Sigmoid colon (tissue), 7 donors: ENCODE measurements around the gene DMRT1. TPM values are rescaled to one million over a fixed set of nuclear protein-coding genes. Genes with fewer than 3 reads are reported as not detected.

ENCODE experiments used
- DNase-seq: peaks from one replicate; pipeline ENCODE4 v3.0.0-alpha.2; 2019
- H3K27ac ChIP-seq, 4 donors: fragments of 200-600 bp; sonication (generic); one replicate each; pipeline ENCODE4 v1.5.1; 2016 to 2019; ENCODE audit warnings: mild to moderate bottlenecking in 1 of 4
- H3K27me3 ChIP-seq, 3 donors: fragments of 200-600 bp; sonication (generic); one replicate each; pipeline ENCODE4 v1.5.1; 2019; ENCODE audit warnings: mild to moderate bottlenecking in 1 of 3
- H3K36me3 ChIP-seq, 4 donors: fragments of 200-600 bp; sonication (generic); one replicate each; pipeline ENCODE4 v1.5.1; 2016 to 2019
- H3K4me1 ChIP-seq, 4 donors: fragments of 200-600 bp; sonication (generic); one replicate each; pipeline ENCODE4 v1.5.1; 2017 to 2019
- H3K4me3 ChIP-seq, 4 donors: fragments of 200-600 bp; sonication (generic); one replicate each; pipeline ENCODE4 v1.5.1; 2017 to 2019; ENCODE audit warnings: mild to moderate bottlenecking in 2 of 4, moderate library complexity in 1 of 4
- H3K9me3 ChIP-seq, 4 donors: fragments of 200-600 bp in 3 of 4; sonication (generic) in 3 of 4; one replicate each; pipeline versions ENCODE4 v1.5.1 to v1.6.1; 2013 to 2019
- CTCF ChIP-seq, 4 experiments: fragments of 450-650 bp in 3 of 4; fragments of 200-600 bp in 1 of 4; IDR thresholded peaks; one replicate each; pipeline ENCODE4 v1.5.1; 2016 to 2019; ENCODE audit warnings: antibody characterized with exemption in 4 of 4, mild to moderate bottlenecking in 3 of 4, moderate library complexity in 2 of 4
- EP300 ChIP-seq, 4 donors: sonication (generic); formaldehyde crosslinking; IDR thresholded peaks; one replicate each; pipeline ENCODE4 v1.6.1; 2017; ENCODE audit warnings: antibody characterized with exemption in 4 of 4
- POLR2A ChIP-seq, 2 donors: fragments of 450-650 bp; IDR thresholded peaks; one replicate each; pipeline ENCODE4 v1.6.1; 2016; ENCODE audit warnings: antibody characterized with exemption in 2 of 2, mild to moderate bottlenecking in 2 of 2, moderate library complexity in 2 of 2
- POLR2AphosphoS5 ChIP-seq, 4 donors: sonication (generic); formaldehyde crosslinking; IDR thresholded peaks; one replicate each; pipeline ENCODE4 v1.6.1; 2017; ENCODE audit warnings: antibody characterized with exemption in 4 of 4
- WGBS, 2 donors: extraction: QIAGEN DNeasy Blood & Tissue Kit; methylation state at CpG; one replicate each; pipeline ENCODE4 v1.1.7; 2013; 5-methylcytosine and 5-hydroxymethylcytosine counted together
- intact Hi-C: fragments of 100-400 bp; cut with DNase I; formaldehyde crosslinking; loops from one replicate; pipeline ENCODE4 v1.15.1; 2023
- polyA plus RNA-seq, 3 donors: library from polyadenylated mRNA; stranded (reverse); fragments of 200-250 nt; gene quantifications; one replicate each; pipeline ENCODE4 v1.2.3, GENCODE V29; 2013
- total RNA-seq, 4 donors: library from RNA; depleted of rRNA; stranded (reverse); fragments of >200 nt; gene quantifications; one replicate each; pipeline ENCODE4 v1.1.0, GENCODE V29; 2016
- donor health status: healthy with polysubstance abuse.
- donor health status: Bipolar disorder and iron deficiency.
- donor health status: healthy.

Gene DMRT1
- total and polyA plus RNA-seq, 7 donors: 0.60 TPM; not detected in 6

DNA sequence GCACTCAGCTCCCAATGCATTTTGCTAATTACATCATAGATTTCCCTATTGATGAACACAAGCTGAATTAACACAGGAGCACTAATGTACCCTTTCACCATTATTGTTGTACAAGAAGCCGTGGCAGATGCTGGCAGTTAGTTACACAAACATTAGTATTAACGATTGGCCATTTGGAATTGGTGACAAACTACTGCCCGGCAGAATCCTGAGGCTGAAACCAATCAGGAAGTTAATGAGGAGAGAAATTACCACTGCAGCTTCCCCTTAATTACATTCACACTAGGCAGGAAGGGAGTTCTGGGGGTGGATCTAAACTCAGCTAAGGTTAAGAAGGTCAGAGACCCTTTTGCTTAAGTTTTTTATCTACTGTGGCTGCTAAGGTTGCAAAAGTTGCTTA is 125.4 kb downstream of the DMRT1 start:
- WGBS, 2 donors: 8 to 15% methylated on average over 3 of the region's 3 CpGs

DNA sequence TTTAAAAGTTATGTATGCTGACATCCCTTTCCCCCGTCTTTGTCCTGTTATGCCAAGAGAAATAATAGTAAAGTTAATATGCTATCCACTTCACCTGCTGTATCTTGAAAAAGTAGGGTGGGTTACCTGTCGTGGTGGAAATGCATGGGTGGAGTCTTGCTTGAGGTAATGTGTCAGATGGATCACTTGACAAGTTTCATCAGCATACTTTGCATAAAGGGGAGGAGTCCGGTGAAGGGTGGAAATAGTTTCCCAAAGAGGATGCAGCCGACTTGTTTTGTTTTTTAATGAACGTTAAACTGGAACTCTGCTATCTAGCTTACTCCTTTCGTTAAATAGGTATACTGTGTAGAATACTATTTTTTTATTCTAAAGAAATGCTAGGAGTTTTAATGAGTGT is 125.9 kb downstream of the DMRT1 start:
- intact Hi-C loops: no loop called here
- no peak for DNase-seq
- no peaks in the 10 kb centered on the region for H3K36me3 ChIP-seq
- H3K9me3 ChIP-seq: no peaks in the 10 kb centered on the region
- no peak overlapping the region for H3K4me3 ChIP-seq
- no peak overlapping the region for H3K27ac ChIP-seq
- peaks cover 38 to 100% (median 67%) of the 10 kb centered on the region in 3 donors for H3K27me3 ChIP-seq
- peaks cover 0 to 33% (median 32%) of the 10 kb centered on the region in 4 donors for H3K4me1 ChIP-seq
- TF ChIP-seq EP300 (IDR thresholded peaks at IDR 0.05) (no peak), POLR2A (IDR thresholded peaks at IDR 0.05) (no peak), POLR2AphosphoS5 (IDR thresholded peaks at IDR 0.05) (no peak), CTCF (IDR thresholded peaks at IDR 0.05) (no peak)
- 7 to 10% methylated on average over 6 of the region's 6 CpGs for WGBS, 2 donors

More for the DNA sequence above, 125.4 kb downstream of the DMRT1 start:
- peaks cover 0 to 27% (median 26%) of the 10 kb centered on the region in 4 donors for H3K4me1 ChIP-seq
- intact Hi-C loops: no loop called here
- H3K9me3 ChIP-seq: no peaks in the 10 kb centered on the region
- no peak for DNase-seq
- H3K4me3 ChIP-seq: no peak overlapping the region
- H3K27ac ChIP-seq: no peak overlapping the region
- no peaks in the 10 kb centered on the region for H3K36me3 ChIP-seq
- no peak for TF ChIP-seq EP300 (IDR thresholded peaks at IDR 0.05)
- TF ChIP-seq POLR2AphosphoS5 (IDR thresholded peaks at IDR 0.05): no peak
- no peak for TF ChIP-seq CTCF (IDR thresholded peaks at IDR 0.05)
- no peak for TF ChIP-seq POLR2A (IDR thresholded peaks at IDR 0.05)
- peaks cover 35 to 100% (median 66%) of the 10 kb centered on the region in 3 donors for H3K27me3 ChIP-seq

- TF ChIP-seq POLR2AphosphoS5 (IDR thresholded peaks at IDR 0.05) (no peak), CTCF (IDR thresholded peaks at IDR 0.05) (no peak), EP300 (IDR thresholded peaks at IDR 0.05) (no peak), POLR2A (IDR thresholded peaks at IDR 0.05) (no peak)
- Histone ChIP-seq H3K36me3 (no peaks in the 10 kb centered on the region), H3K9me3 (no peaks in the 10 kb centered on the region), H3K4me3 (no peak overlapping the region), H3K27me3 (peaks cover 42 to 100% (median 70%) of the 10 kb centered on the region in 3 donors), H3K27ac (no peak overlapping the region), H3K4me1 (peaks cover 0 to 39% (median 38%) of the 10 kb centered on the region in 4 donors)
- intact Hi-C loops: no loop called here
- DNase-seq: no peak
- WGBS, 2 donors: 8 to 9% methylated on average over 14 to 15 of the region's 15 CpGs
These were observed 126.6 kb downstream of the DMRT1 start for GRCh38 chr9:967903-968641.

GRCh38 chr9:969310-970150 is 128.0 kb downstream of the DMRT1 start:
- H3K27ac ChIP-seq: no peak overlapping the region
- WGBS, 2 donors: 6 to 8% methylated on average over 49 of the region's 49 CpGs
- H3K36me3 ChIP-seq: no peaks in the 10 kb centered on the region
- peaks cover 57 to 100% (median 82%) of the 10 kb centered on the region in 3 donors for H3K27me3 ChIP-seq
- peaks cover 0 to 44% (median 41%) of the 10 kb centered on the region in 4 donors for H3K4me1 ChIP-seq
- intact Hi-C loops: no loop called here
- no peaks in the 10 kb centered on the region for H3K9me3 ChIP-seq
- no peak for DNase-seq
- TF ChIP-seq CTCF (IDR thresholded peaks at IDR 0.05) (no peak), EP300 (IDR thresholded peaks at IDR 0.05) (no peak), POLR2AphosphoS5 (IDR thresholded peaks at IDR 0.05) (no peak), POLR2A (IDR thresholded peaks at IDR 0.05) (no peak)
- no peak overlapping the region for H3K4me3 ChIP-seq
